Brain microvascular endothelial cell (primary cell): Measurements from ENCODE around the gene SLC44A3.
A peak's percentile ranks its signal among the peaks of the same experiment; 100 is the strongest.

ENCODE experiments used
- DNase-seq: peaks from one replicate; pipeline ENCODE4 v3.0.0-alpha.2; 2020
- H3K27ac ChIP-seq: fragments of 250-450 bp; sonication (Bioruptor Pico); 2 replicates; pipeline ENCODE4 v1.5.1; 2020; ENCODE audit warnings: mild to moderate bottlenecking, moderate library complexity
- H3K27me3 ChIP-seq: fragments of 250-450 bp; sonication (Bioruptor Pico); replicated peaks from 2 replicates; pipeline ENCODE4 v1.5.1; 2020; ENCODE audit warnings: mild to moderate bottlenecking
- H3K36me3 ChIP-seq: fragments of 250-450 bp; sonication (Bioruptor Pico); replicated peaks from 2 replicates; pipeline ENCODE4 v1.5.1; 2020; ENCODE audit warnings: mild to moderate bottlenecking
- H3K4me3 ChIP-seq: 2 replicates; pipeline ENCODE4 v1.5.1; 2011; ENCODE audit warnings: low read depth, mild to moderate bottlenecking, control low read depth, low read length, moderate library complexity
- in situ Hi-C: cut with HindIII; loops from 2 replicates; pipeline ENCODE4 v1.10.0; 2017; ENCODE audit warnings: low sequenced_read_pairs, low pct_ligation_motif_present
- TF ChIP-seq, protein P1 (sequence below): IDR thresholded peaks from 2 replicates; pipeline ENCODE4 v1.5.1; 2011; ENCODE audit warnings: low read depth, mild to moderate bottlenecking, moderate library complexity, low read length, control low read depth, inconsistent platforms; ENCODE audit errors: missing control alignments

Gene SLC44A3

DNA sequence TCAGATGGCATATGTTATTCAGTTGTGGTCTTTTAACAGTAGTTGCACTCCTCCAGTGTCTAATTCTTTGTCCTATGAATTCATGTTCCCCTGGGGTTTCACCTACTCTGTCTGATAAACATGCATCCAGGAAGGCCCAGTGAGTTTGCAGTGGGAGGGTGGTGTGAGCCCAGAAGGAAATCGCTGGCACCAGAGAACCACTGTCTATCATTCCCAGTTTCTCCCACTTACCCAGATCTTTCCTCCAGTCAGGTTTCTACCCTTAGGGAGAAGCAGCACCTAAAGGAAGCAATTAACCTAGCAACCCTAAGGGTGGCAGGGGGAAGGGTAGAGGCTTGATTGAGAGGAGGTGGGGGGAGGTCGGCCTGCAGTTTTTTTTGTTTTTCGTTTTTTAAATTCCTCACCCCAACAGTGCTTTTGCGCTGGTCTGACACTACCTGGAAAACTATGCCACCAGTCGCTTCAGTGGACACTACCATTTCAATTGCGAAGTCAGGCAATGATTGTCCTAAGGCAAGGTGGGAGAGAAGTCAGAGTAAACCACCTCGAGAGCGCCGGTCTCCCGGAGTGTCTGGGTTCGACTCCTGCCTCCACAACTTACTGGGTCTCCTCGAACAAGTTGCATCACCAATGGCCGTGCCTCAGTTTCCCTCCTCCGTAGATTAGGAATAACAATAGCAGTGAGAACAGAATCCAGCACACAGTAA, 766 bp upstream of the SLC44A3 start:
- H3K27ac ChIP-seq: no peak overlapping the region
- H3K4me3 ChIP-seq: peak overlapping the region; percentile 64

DNA sequence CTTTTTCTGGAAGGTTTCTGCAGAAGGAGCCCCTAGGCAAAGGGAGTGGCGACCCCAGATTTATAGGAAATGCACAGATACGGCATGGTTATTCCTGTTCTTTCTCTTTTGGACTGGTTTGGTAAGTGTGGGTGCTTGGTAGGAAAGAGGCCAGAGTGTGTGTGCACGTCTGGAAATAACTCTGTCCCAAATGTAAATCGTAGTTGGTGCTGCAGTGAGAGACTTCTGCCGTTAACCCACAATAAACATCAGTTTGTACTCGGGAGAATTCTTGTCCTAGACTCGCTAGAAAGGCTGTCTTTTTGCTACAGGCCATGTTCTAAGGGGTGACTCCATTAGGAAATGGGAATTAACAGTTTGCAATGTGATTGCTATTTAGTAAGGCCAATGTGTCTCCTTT, 779 bp downstream of the SLC44A3 start:
- TF ChIP-seq, protein P1, sequence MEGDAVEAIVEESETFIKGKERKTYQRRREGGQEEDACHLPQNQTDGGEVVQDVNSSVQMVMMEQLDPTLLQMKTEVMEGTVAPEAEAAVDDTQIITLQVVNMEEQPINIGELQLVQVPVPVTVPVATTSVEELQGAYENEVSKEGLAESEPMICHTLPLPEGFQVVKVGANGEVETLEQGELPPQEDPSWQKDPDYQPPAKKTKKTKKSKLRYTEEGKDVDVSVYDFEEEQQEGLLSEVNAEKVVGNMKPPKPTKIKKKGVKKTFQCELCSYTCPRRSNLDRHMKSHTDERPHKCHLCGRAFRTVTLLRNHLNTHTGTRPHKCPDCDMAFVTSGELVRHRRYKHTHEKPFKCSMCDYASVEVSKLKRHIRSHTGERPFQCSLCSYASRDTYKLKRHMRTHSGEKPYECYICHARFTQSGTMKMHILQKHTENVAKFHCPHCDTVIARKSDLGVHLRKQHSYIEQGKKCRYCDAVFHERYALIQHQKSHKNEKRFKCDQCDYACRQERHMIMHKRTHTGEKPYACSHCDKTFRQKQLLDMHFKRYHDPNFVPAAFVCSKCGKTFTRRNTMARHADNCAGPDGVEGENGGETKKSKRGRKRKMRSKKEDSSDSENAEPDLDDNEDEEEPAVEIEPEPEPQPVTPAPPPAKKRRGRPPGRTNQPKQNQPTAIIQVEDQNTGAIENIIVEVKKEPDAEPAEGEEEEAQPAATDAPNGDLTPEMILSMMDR: no peak
- DNase-seq: no peak
- in situ Hi-C loops: no loop called here
- Histone ChIP-seq H3K27me3 (no peaks in the 10 kb centered on the region), H3K27ac (no peak overlapping the region), H3K36me3 (no peaks in the 10 kb centered on the region), H3K4me3 (peak overlapping the region; percentile 64)

More for the DNA sequence above, 766 bp upstream of the SLC44A3 start:
- no peak for DNase-seq
- in situ Hi-C loops: no loop called here
- H3K36me3 ChIP-seq: no peaks in the 10 kb centered on the region
- TF ChIP-seq, protein P1: no peak
- no peaks in the 10 kb centered on the region for H3K27me3 ChIP-seq

DNA sequence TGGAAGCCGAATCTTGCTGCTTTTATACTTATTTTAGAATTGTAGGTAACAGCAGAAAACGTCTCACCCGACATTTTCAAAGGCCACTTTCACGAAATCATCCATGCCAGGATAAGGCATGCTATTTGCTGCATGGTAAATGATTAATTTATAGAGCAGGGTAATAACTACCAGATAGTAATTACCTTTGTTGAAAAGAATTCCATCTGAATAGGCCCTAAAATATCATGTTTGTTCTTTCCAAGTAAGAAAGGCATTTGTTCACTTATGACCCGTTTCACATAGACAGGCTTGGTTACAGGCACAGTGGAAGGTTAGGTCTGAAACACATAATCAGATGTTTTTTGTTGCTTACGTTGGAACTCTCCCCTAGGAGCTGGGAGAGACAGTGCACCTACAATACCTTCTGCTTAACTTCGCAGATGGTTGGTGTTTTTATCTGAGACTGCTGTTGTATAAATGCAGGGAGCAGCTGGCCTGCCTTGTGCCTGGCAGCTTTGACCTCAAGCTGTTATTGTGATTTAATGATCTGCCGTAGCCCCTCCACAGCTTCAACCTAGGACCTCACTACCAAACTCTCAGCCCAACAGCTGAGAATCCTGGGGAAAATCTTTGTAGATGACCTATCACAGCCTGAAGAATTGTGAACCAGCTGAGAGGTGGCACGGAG, 1.6 kb downstream of the SLC44A3 start:
- no peaks in the 10 kb centered on the region for H3K36me3 ChIP-seq
- H3K27ac ChIP-seq: no peak overlapping the region
- TF ChIP-seq, protein P1: no peak
- no peak overlapping the region for H3K4me3 ChIP-seq
- H3K27me3 ChIP-seq: no peaks in the 10 kb centered on the region
- DNase-seq: no peak
- in situ Hi-C loops: no loop called here

DNA sequence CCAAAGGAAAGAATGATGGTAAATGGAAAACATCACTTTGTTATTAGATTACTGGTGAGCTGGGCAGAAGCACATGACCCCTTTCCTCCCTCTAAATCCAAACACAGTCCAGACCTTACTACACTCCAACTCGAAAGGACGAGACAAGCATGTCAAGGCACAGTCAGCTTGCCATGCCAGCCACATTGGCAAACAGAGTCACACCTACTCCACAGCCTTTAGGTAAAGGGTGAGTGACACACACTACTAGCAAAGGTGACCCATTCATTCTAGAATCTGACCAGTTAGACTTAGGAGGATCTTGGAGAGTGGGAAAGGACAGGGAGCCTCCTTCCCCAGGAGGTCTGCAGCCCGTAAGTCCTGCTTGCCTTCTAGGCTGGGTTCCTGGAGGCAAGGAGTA, 3.0 kb downstream of the SLC44A3 start:
- Histone ChIP-seq H3K4me3 (no peak overlapping the region), H3K27me3 (no peaks in the 10 kb centered on the region), H3K36me3 (no peaks in the 10 kb centered on the region), H3K27ac (no peak overlapping the region)
- DNase-seq: no peak
- in situ Hi-C loops: no loop called here
- TF ChIP-seq, protein P1: no peak

DNA sequence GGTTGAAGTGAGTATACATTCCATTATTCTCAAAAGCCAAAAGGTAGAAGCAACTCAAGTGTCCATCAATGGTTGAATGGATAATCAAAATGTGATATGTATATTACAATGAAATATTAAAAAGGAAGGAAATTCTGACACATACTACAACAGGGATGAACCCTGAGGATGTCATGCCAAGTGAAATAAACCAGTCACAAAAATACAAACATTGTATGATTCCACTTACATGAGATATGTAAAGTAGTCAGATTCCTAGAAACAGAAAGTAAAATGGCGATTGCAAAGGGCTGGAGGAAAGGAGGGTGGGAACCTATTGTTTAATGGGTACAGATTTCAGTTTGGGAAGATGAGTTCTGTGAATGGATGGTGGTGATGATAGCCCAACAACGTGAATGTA, 5.8 kb downstream of the SLC44A3 start:
- Histone ChIP-seq H3K4me3 (no peak overlapping the region), H3K36me3 (no peaks in the 10 kb centered on the region), H3K27ac (no peak overlapping the region), H3K27me3 (no peaks in the 10 kb centered on the region)
- TF ChIP-seq, protein P1: no peak
- no peak for DNase-seq
- in situ Hi-C loops: no loop called here

DNA sequence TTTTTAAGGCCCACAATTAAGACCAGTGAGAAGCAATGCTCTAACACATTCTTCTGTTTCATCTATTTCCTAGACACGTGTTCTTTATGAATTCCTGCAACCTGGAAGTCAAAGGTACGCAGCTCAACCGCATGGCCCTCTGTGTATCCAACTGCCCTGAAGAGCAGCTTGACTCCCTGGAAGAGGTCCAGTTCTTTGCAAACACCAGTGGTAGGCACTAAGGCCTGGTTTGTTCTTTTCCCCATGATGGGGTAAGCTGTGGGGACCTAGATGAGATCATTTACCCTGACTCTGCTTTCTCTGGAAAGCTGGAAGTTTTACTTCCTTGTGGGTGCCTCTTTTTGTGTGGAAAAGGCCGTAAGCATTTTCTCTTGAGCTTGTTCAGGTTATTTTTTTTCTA, 7.3 kb downstream of the SLC44A3 start:
- Histone ChIP-seq H3K4me3 (no peak overlapping the region), H3K36me3 (no peaks in the 10 kb centered on the region), H3K27me3 (no peaks in the 10 kb centered on the region), H3K27ac (no peak overlapping the region)
- no peak for DNase-seq
- TF ChIP-seq, protein P1: no peak
- in situ Hi-C loops: no loop called here
